ENCODE data around the gene SMYD5.
"Not testable (repeated sequence)": the region's sequence is repeated elsewhere in the genome, so short reads cannot be mapped to it uniquely, and the experiment has no call there.

Gene SMYD5

DNA sequence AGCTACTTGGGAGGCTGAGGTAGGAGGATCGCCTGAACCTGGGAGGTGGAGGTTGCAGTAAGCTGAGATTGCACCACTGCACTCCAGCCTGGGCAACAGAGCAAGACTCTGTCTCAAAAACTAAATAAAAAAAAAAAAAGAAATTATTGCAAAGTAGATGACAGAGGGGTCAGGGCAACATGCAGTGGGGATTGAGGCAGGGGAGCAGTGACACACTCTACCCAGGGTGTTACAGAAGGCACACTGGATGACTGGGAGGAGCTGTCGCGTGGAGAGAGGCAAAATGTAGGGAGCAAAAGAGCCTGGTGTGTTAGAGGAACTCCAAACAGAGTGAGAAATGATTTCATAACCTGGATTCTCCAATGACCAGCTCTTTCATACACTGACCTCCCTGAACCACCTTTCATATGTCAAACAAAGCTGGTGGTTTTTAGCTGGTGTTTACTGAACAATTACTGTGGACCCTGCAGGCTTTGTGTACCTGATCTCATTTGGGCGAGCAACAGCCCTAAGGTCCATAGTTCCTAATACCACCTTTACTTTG lies 48.1 kb downstream of the SMYD5 start:
- DNase-seq: no peak

DNA sequence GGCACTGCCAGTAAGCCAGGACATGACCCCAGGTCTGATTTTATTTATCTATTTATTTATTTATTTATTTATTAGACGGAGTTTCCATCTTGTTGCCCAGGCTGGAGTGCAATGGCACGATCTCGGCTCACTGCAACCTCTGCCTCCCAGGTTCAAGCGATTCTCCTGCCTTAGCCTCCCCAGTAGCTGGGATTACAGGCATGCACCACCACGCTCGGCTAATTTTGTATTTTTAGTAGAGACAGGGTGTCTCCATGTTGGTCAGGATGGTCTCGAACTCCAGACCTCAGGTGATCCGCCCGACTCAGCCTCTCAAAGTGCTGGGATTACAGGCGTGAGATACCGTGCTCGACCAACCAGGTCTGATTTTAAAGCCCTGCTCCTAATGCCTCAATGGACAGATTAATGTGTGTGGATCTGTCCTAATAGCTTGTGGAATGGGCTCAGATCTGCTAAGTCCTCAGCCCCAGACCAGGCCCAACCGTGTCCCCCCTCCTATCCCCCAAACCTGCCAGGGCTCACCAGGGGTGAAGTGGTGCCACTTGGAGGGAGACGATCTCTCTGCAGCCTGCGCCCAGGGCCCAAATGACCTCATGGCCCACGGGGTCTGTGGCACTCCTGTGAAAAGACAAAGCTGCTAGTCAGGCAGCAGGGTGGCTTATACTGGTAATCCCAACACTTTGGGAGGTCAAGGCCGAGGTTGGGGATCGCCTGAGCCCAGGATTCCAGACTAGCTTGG lies 48.8 kb downstream of the SMYD5 start:
- DNase-seq: not testable (repeated sequence)

DNA sequence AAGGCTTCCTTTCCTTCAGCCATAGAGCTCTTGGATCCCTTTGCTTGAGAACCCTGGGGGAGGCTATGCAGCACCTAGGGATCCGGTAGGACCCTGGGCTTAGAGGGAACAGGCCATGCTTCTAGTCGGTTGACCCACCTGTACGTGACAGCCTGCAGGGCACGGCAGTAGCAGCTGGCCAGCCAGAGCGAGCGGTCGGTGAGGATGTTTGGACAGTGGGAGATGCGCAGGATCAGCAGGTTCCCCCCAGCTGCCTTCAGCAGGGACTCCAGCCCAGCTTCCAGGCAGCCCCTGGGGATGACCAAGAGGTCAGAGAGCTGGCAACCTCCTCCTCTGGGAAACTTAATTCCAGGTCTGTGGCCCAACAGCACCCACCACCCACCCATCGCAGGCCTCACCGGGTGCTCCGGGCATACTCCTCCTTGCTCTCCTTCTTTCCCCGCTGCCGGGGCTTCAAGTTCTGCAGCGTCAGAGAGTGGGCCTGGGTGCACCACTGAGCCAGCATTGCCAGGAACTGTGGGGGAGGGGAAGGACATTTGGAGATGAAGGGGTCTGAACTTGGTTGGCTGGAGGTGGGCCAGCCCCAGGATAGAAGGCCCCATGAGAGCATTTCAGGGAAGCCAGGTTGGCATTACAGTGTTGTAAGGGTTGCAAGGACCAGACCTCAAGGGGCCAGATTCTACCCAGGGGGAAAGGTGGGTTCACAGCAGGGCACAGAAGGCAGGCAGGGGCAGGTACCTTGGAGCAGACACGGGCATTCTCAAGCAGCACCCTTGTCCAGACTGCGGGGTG lies 49.7 kb downstream of the SMYD5 start:
- DNase-seq: no peak

DNA sequence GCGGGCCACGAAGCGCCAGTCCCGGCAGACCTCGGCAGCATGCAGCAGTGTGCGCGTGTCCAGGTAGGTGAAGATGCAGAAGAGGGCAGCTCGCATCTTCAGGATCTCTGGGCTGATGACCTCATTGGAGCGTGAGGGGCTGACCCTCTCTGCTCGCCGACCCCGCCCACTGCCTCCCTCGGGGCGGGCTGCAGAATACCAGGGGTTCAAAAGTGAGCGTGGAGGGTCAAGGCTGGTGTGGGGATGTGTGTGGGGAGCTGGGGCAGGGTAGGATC lies 50.2 kb downstream of the SMYD5 start:
- no peak for DNase-seq

DNA sequence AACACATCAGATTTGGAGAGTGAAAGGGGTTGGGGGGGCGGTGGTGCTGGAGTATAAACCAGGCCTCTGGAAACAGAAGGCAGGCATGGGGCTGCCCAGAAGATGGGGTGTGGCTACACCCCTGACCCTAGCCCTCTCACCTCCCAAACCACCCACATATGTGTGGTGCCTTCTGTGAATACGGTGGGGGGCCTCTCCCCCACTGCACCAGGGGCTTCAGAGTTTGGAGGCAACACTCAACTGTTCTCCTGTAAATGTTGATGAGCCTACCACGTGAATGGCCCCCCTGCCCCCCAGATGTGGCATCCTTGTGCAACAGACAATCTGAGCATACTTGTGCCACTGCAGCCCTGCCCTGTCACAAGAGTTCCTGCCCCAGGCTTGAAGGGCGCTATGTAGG lies 50.7 kb downstream of the SMYD5 start:
- no peak for DNase-seq

DNA sequence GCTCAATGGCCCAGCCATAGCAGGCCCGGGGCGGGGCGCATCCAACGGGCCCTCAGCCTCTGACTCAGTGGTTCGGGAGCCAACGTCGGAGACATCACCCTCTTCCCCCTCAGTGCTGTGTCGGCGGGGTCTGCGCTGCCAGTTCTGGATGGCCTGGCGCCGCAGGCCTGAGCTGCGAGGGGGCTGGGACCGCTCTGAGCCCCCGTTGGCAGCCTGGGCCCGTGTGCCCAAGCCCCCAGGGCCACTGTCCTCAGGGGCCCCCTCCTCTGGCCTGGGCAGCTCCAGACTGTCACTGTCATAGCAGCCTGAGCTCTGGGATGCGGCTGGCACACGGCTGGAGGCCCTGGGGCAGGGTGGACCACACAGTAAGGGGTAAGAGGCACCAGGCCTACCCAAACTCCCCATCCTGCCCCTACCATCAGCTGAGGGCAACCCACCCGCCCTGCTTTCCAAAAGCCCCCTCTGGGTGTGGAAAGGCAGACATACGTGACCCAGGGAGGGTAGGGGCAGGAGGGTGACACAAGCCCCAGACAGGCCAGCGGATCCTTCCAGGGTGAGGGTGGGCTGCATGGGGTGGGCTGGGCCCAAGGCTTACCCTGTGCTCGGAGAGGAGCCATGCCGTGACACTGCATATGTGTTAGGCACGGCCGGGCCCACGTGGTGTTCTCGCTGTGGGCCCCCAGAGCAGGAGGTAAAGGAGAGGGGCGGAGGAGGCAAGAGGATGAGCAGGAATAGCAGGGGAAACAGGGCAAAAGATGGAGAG lies 51.4 kb downstream of the SMYD5 start:
- DNase-seq: no peak

DNA sequence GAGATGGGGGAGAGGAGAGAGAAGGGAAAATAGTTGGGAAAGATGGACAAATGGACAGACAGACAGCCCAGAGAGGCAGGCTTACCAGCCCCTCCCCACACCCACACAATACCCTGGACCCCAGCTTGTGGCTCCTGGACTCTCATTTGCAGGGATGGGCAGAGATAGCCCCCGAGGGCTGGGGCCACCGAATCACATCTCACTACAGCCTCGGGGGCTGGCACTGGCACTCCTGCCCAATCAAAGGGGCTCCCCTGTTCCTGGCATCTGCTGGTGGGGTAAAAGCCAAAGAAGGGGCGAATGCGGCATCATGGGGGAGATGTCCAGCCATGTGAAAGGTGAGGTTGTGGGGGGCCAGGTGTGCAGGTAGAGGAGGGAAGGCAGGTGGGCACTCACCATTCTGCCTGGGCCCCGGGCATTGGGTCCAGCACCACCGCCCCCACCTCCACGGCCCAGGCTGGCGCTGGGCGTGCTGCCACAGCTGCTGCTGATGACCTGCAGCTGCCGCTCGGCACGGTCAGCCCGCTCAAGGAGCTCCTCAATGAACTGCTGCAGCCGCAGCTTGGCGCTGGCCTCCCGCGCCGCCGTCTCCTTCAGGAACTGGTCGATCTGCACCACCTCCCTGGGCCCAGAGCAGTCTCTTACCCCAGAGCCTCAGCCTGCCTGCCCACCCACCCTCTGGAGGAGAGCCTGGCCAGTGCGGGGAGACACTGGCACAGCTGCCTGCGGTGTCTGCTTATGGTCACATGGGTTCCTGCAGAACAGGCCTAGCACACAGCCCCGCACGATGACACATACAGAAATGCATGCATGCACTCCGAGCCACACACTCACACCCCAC lies 52.2 kb downstream of the SMYD5 start:
- DNase-seq: no peak

DNA sequence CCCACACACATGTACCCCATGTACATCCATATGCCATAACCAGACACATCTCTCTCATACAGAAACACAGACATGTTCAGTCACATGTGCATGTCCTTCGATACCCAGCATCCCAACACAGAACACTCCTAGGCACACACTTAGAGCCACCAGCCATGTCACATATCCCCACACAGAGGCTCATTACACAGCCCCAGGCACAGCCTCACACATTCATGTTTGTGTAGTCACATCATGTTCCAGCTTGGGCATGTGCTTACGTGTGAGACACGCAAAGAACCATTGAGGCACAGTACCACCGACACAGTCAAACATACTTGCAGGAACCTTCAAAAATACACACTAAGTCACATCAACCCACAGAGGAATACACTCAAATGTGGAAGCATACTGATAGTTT lies 53.0 kb downstream of the SMYD5 start:
- no peak for DNase-seq

DNA sequence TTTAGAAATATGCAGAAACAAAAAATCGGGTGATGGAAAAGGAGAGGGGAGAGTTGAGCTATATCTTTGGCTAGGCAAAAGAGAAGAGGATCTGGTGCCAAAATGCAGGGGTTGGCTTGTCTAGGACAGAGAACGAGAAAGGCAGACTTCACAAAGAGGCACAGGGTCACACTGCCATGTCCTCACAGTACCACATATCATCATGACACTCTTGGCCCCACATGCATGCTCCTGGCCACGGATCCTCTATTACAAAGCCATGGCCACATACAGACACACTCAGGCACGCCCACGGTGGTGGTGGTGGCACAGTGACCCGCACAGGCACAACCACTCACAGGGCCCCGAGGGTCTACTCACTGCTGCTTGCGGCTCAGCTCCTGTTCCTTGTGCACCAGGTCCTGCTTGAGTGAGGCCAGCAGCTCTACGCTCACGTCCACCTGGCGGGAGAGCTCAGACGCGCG lies 54.4 kb downstream of the SMYD5 start:
- no peak for DNase-seq

DNA sequence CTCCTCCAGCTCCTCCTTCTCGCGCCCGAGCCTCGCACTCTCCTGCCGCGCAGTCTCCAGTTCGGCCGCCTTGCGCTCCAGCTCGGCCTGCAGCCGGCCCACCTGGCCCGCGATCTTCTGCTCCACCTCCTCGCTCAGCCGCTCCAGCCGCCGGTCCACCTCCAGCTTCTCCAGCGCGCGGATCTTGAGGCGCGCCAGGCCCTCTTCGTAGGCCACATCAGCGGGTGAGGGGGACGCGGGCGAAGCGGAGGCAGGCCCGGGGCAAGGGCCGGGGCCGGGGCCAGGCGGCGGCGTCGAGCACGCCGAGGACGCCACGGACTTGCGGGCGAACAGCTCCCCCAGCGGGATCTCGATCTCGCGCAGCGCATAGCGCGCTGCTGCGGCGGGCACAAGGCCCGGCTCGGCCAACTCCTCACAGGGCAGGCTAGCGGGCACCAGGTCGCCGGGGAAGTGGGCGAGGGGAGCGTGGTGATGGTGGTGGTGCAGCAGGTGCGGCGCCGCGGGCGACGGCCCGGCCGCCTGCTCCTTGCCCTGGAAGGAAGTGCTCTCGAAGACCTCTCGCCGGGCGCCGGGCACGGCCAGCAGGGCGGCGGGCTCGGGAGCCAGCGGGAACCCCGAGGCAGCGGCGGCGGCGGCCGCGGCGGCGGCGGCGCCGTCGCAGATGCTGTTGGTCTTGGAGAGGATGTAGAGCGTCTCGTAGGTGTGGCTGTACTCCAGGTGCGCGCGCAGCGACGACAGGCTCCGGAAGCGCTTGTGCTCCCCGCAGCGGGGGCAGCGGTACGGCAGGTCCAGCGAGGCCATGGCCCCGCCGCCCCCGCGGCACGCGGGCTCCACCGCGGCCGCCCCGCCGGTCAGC lies 55.0 kb downstream of the SMYD5 start:
- peak in 1 of 2 donors; percentile 18 for DNase-seq

DNA sequence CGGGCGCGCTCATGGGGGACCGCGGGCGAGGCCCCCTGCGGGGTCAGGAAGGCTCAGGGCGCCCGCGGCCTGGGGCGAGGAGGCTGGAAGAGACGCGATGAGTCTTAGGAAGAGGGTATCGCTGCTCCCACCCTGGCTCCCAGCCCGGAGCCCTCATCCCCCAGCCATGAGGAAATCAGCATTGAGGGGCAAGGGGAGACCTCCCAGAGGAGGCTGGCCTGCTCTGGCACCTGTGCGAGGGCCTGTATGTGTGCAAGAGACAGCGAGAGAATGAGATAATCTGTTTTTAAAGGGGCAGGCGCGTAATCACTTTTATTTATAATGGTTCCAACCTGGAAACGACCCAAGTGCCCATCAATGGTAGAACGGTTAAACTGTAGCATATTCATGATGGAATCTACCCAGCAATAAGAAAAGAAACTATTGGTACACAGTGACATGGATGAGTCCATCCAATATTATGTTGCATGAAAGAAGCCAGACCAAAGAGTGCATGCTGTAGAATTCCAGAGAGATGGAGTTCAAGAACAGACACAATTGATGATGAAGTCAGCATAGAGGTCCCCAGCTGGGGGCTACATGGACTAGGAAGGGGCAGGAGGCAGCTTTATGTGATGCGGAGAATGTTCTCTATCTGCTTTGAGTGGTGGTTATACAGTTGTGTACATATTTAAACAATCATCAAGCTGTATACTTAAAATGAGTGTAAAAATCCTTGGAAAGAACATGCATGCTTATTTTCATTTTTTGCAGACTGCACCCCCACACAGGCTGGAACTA lies 55.8 kb downstream of the SMYD5 start:
- no peak for DNase-seq

DNA sequence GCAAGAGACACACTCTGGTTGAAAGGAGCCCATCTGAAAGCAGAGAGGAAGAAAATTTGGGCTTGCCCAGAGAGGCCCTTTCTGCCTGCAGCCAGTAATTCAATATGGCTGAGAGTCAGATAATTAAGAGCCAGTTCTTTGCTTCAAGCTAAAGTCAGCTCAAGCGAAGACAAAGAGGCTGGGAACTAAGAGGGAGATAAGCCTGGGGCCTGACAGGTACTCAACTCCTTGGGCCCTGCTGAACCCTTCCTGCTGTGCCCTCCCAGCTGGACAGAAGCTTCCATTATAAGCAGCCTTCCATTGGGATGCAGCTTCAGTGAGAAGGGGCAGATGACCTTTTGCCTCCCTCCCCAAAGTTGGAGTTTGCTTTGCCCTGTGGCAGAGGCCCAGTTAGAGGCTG lies 58.2 kb downstream of the SMYD5 start:
- no peak for DNase-seq

Data from inflammatory macrophage (primary cell).